IMR-90 (cell line): ENCODE results near the gene CYP46A1. TPM values are rescaled to one million over a fixed set of nuclear protein-coding genes. Genes with fewer than 3 reads are reported as not detected.

Experiments used
- ATAC-seq: fragments of 200-7000 bp; cut with Tn5 transposase; 2 replicates; pipeline ENCODE4 v1.9.1; 2020; ENCODE audit warnings: low read depth, mild to moderate bottlenecking, moderate library complexity
- BruUV-seq: library from RNA; stranded (reverse); fragments of 400-500 nt; replicated peaks from 2 replicates; lab custom pipeline; 2021; lab: Mats Ljungman, UMichigan
- CTCF ChIA-PET: fragments of 300-600 bp; formaldehyde crosslinking; extraction: SDS; loops from one replicate; lab custom pipeline; 2021; ENCODE audit warnings: antibody characterized with exemption; lab: Yijun Ruan, JAX
- POLR2A ChIA-PET: fragments of 300-600 bp; sonication (Branson Sonifier 250); formaldehyde crosslinking; loops from one replicate; lab custom pipeline; 2022; ENCODE audit warnings: antibody characterized with exemption; ENCODE audit not compliant: unreplicated experiment; lab: Charles Lee
- DNase-seq: peaks from one replicate; pipeline ENCODE4 v3.0.0; 2013
- H2AFZ ChIP-seq: replicated peaks from 2 replicates; pipeline ENCODE3; 2013; ENCODE audit warnings: low read length, mild to moderate bottlenecking; ENCODE audit not compliant: poor library complexity
- H2AK5ac ChIP-seq: 2 replicates; pipeline ENCODE4 v1.6.1; 2013; ENCODE audit warnings: low read depth, low read length, inconsistent platforms
- H2AK9ac ChIP-seq: replicated peaks from 2 replicates; pipeline ENCODE3; 2013; ENCODE audit warnings: mild to moderate bottlenecking, low read depth, low read length, moderate library complexity; ENCODE audit not compliant: poor library complexity
- H2BK120ac ChIP-seq: 2 replicates; pipeline ENCODE4 v1.6.1; 2013; ENCODE audit warnings: low read depth, low read length, inconsistent platforms
- H2BK15ac ChIP-seq: 3 replicates; pipeline ENCODE4 v1.6.1; 2013; ENCODE audit warnings: low read depth, low read length, inconsistent platforms
- H2BK20ac ChIP-seq: 2 replicates; pipeline ENCODE4 v1.6.1; 2013; ENCODE audit warnings: low read depth, mild to moderate bottlenecking, inconsistent platforms, low read length, moderate library complexity
- H2BK5ac ChIP-seq: 2 replicates; pipeline ENCODE4 v1.6.1; 2013; ENCODE audit warnings: mild to moderate bottlenecking, low read depth, low read length, inconsistent platforms; ENCODE audit not compliant: poor library complexity, severe bottlenecking
- H3K14ac ChIP-seq: replicated peaks from 2 replicates; pipeline ENCODE4 v1.6.1; 2013; ENCODE audit warnings: low read depth, low read length, inconsistent platforms
- H3K18ac ChIP-seq: 2 replicates; pipeline ENCODE4 v1.6.1; 2013; ENCODE audit warnings: low read depth, low read length, control low read depth
- H3K23ac ChIP-seq: 2 replicates; pipeline ENCODE4 v1.6.1; 2013; ENCODE audit warnings: low read depth, low read length, inconsistent platforms
- H3K27ac ChIP-seq: 2 replicates; pipeline ENCODE4 v1.5.1; 2013; ENCODE audit warnings: mild to moderate bottlenecking, control low read depth, low read length; ENCODE audit not compliant: insufficient read depth
- H3K27me3 ChIP-seq: 2 replicates; pipeline ENCODE4 v1.6.1; 2013; ENCODE audit warnings: low read length; ENCODE audit not compliant: control insufficient read depth, insufficient read depth
- H3K36me3 ChIP-seq: 2 replicates; pipeline ENCODE4 v1.6.1; 2013; ENCODE audit warnings: low read length, mixed read lengths; ENCODE audit not compliant: control insufficient read depth, insufficient read depth
- H3K4ac ChIP-seq: 2 replicates; pipeline ENCODE4 v1.6.1; 2013; ENCODE audit warnings: low read depth, low read length, inconsistent platforms
- H3K4me1 ChIP-seq: 2 replicates; pipeline ENCODE4 v1.6.1; 2013; ENCODE audit warnings: low read length, mixed read lengths; ENCODE audit not compliant: control insufficient read depth, insufficient read depth
- H3K4me2 ChIP-seq: 2 replicates; pipeline ENCODE4 v1.6.1; 2013; ENCODE audit warnings: low read depth, mild to moderate bottlenecking, control low read depth, low read length, moderate library complexity
- H3K4me3 ChIP-seq: 2 replicates; pipeline ENCODE4 v1.5.1; 2013; ENCODE audit warnings: low read depth, mild to moderate bottlenecking, control low read depth, low read length, moderate library complexity; ENCODE audit not compliant: insufficient read depth
- H3K56ac ChIP-seq: 2 replicates; pipeline ENCODE4 v1.6.1; 2013; ENCODE audit warnings: low read length, inconsistent platforms; ENCODE audit not compliant: insufficient read depth; ENCODE audit errors: extremely low read depth
- H3K79me1 ChIP-seq, 2 experiments: 2 replicates each; pipeline ENCODE4 v1.6.1; 2013; ENCODE audit warnings: low read length in 2 of 2, inconsistent platforms in 1 of 2, low read depth in 1 of 2
- H3K9ac ChIP-seq: 2 replicates; pipeline ENCODE4 v1.6.1; 2013; ENCODE audit warnings: low read depth, low read length, control low read depth
- H3K9me1 ChIP-seq: 2 replicates; pipeline ENCODE4 v1.6.1; 2013; ENCODE audit warnings: low read length, inconsistent platforms; ENCODE audit not compliant: insufficient read depth
- H3K9me3 ChIP-seq: 2 replicates; pipeline ENCODE4 v1.6.1; 2013; ENCODE audit warnings: low read length; ENCODE audit not compliant: control insufficient read depth, insufficient read depth
- H4K20me1 ChIP-seq: 2 replicates; pipeline ENCODE4 v1.6.1; 2013; ENCODE audit warnings: low read length, inconsistent platforms; ENCODE audit not compliant: insufficient read depth
- H4K5ac ChIP-seq: 2 replicates; pipeline ENCODE4 v1.6.1; 2013; ENCODE audit warnings: mild to moderate bottlenecking, low read depth, low read length, control low read depth
- H4K8ac ChIP-seq, 2 experiments: 2 replicates each; pipeline ENCODE4 v1.6.1; 2013; ENCODE audit warnings: low read depth in 2 of 2, low read length in 2 of 2, control low read depth in 1 of 2, inconsistent platforms in 1 of 2
- H4K91ac ChIP-seq: 2 replicates; pipeline ENCODE4 v1.6.1; 2013; ENCODE audit warnings: low read depth, low read length, inconsistent platforms; ENCODE audit not compliant: insufficient read depth
- BHLHE40 ChIP-seq: fragments of 150-350 bp; IDR thresholded peaks from 2 replicates; pipeline ENCODE4 v1.6.1; 2016; ENCODE audit warnings: mild to moderate bottlenecking, low read depth, low read length
- CEBPB ChIP-seq: IDR thresholded peaks from 2 replicates; pipeline ENCODE4 v1.6.1; 2012; ENCODE audit warnings: low read depth, low read length, improper control_type of control experiment
- CHD1 ChIP-seq: IDR thresholded peaks from 2 replicates; pipeline ENCODE4 v1.6.1; 2012; ENCODE audit warnings: low read depth, low read length, improper control_type of control experiment
- CTCF ChIP-seq: conservative IDR thresholded peaks from 2 replicates; pipeline ENCODE4 v1.5.1; 2012; ENCODE audit warnings: mild to moderate bottlenecking, low read depth, low read length, improper control_type of control experiment
- ELK1 ChIP-seq: fragments of 150-350 bp; IDR thresholded peaks from 2 replicates; pipeline ENCODE4 v1.6.1; 2016; ENCODE audit warnings: low read depth, mild to moderate bottlenecking, low read length, moderate library complexity, borderline replicate concordance
- FOS ChIP-seq: fragments of 150-350 bp; IDR thresholded peaks from 2 replicates; pipeline ENCODE4 v1.6.1; 2016; ENCODE audit warnings: low read depth, low read length
- MAFK ChIP-seq: IDR thresholded peaks from 2 replicates; pipeline ENCODE4 v1.6.1; 2012; ENCODE audit warnings: low read depth, low read length, improper control_type of control experiment
- MAZ ChIP-seq: IDR thresholded peaks from 2 replicates; pipeline ENCODE4 v1.6.1; 2012; ENCODE audit warnings: low read depth, mild to moderate bottlenecking, low read length, improper control_type of control experiment, moderate library complexity, borderline replicate concordance
- MXI1 ChIP-seq: IDR thresholded peaks from 2 replicates; pipeline ENCODE4 v1.6.1; 2012; ENCODE audit warnings: low read depth, mild to moderate bottlenecking, low read length, moderate library complexity, borderline replicate concordance
- NFE2L2 ChIP-seq: fragments of 150-350 bp; IDR thresholded peaks from 2 replicates; pipeline ENCODE4 v1.6.1; 2016; ENCODE audit warnings: low read depth, mild to moderate bottlenecking, low read length
- POLR2A ChIP-seq: IDR thresholded peaks from 2 replicates; pipeline ENCODE4 v1.6.1; 2012; ENCODE audit warnings: mild to moderate bottlenecking, low read depth, low read length
- RAD21 ChIP-seq: IDR thresholded peaks from 2 replicates; pipeline ENCODE4 v1.6.1; 2012; ENCODE audit warnings: low read length, improper control_type of control experiment
- RCOR1 ChIP-seq: IDR thresholded peaks from 2 replicates; pipeline ENCODE4 v1.6.1; 2012; ENCODE audit warnings: mild to moderate bottlenecking, low read length, improper control_type of control experiment; ENCODE audit not compliant: insufficient replicate concordance
- RFX5 ChIP-seq: IDR thresholded peaks from 2 replicates; pipeline ENCODE4 v1.8.0; 2012; ENCODE audit warnings: low read depth, mild to moderate bottlenecking, low read length, moderate library complexity
- SMC3 ChIP-seq: fragments of 150-350 bp; IDR thresholded peaks from 2 replicates; pipeline ENCODE4 v1.6.1; 2016; ENCODE audit warnings: low read depth, mild to moderate bottlenecking, antibody characterized with exemption, low read length, moderate library complexity
- USF2 ChIP-seq: fragments of 150-350 bp; IDR thresholded peaks from 2 replicates; pipeline ENCODE4 v1.6.1; 2017; ENCODE audit warnings: mild to moderate bottlenecking, antibody characterized with exemption, low read length, low read depth
- WGBS, 2 experiments: methylation state at CpG; one replicate each; pipeline versions ENCODE4 v1.1.5 to v1.1.7; 2013; ENCODE audit warnings: missing lambda C conversion rate in 2 of 2; ENCODE audit not compliant: insufficient read length in 1 of 2; ENCODE audit errors: extremely low coverage in 2 of 2; 5-methylcytosine and 5-hydroxymethylcytosine counted together
- dilution Hi-C: fragments of 300-500 bp; cut with HindIII; formaldehyde crosslinking; loops from one replicate; pipeline ENCODE4 v1.14.3; 2018; ENCODE audit warnings: low sequenced_read_pairs; ENCODE audit not compliant: unreplicated experiment
- in situ Hi-C: fragments of 300-500 bp; cut with MboI; formaldehyde crosslinking; loops from 3 replicates; pipeline ENCODE4 v1.14.3; 2019; ENCODE audit warnings: low sequenced_read_pairs, inconsistent platforms, mixed read lengths
- intact Hi-C: fragments of 100-400 bp; cut with micrococcal nuclease; formaldehyde crosslinking; loops from 2 replicates; pipeline ENCODE4 v1.10.0; 2022
- polyA plus RNA-seq, 3 experiments: library from polyadenylated mRNA; depleted of rRNA; stranded (reverse); fragments of >200 nt; gene quantifications; 2 replicates each; pipeline ENCODE4 v1.2.3, GENCODE V29; 2012; ENCODE audit warnings: low replicate concordance in 1 of 3
- total RNA-seq: library from RNA; depleted of rRNA; stranded (reverse); fragments of >200 nt; gene quantifications from 2 replicates; pipeline ENCODE4 v1.2.3, GENCODE V29; 2012

The CYP46A1 gene
- total and polyA plus RNA-seq, 2 of the 4 experiments (the other 2 are of a cell fraction), result 0.18 to 0.31 TPM

- Histone ChIP-seq H3K9ac (no peak overlapping the region), H2AFZ (peak overlapping the region; percentile 21), H2BK15ac (no peak overlapping the region), H3K56ac (no peak overlapping the region), H2AK9ac (no peak overlapping the region), H2BK5ac (no peak overlapping the region), H3K14ac (no peak overlapping the region), H3K27ac (no peak overlapping the region), H3K18ac (no peak overlapping the region), H4K5ac (no peak overlapping the region), H3K4me3 (no peak overlapping the region), H2BK120ac (no peak overlapping the region), H4K20me1 (no peaks in the 10 kb centered on the region), H3K27me3 (peaks cover 8% of the 10 kb centered on the region; the same call in 1 of the 2 replicates), H3K9me3 (no peaks in the 10 kb centered on the region), H3K9me1 (no peaks in the 10 kb centered on the region), H3K4me1 (peaks cover 3% of the 10 kb centered on the region; the same call in 1 of the 2 replicates), H3K23ac (no peak overlapping the region), H3K79me1 (no peaks in the 10 kb centered on the region), H2BK20ac (no peak overlapping the region), H3K36me3 (no peaks in the 10 kb centered on the region), H3K4me2 (no peak overlapping the region), H2AK5ac (peak overlapping the region; percentile 15; the same call in 1 of the 2 replicates), H4K8ac (no peak overlapping the region), H4K91ac (no peak overlapping the region), H3K4ac (no peak overlapping the region)
- ATAC-seq, result no peak
- dilution Hi-C loops (no loop called here), in situ Hi-C loops (no loop called here), intact Hi-C loops (no loop called here)
- WGBS, 2 experiments, result 68% methylated on average over 9 of the region's 16 CpGs; no CpG with 5 or more reads in 1 of the 2 experiments
- CTCF ChIA-PET, result no interaction called here
- TF ChIP-seq RFX5 (no peak), FOS (no peak), USF2 (no peak), POLR2A (no peak), CTCF (no peak), CEBPB (no peak), CHD1 (no peak), MAZ (no peak), RAD21 (no peak), SMC3 (no peak), NFE2L2 (no peak), RCOR1 (no peak), MAFK (no peak), MXI1 (no peak), ELK1 (no peak), BHLHE40 (no peak)
- no TSS peak for BruUV-seq
- no peak for DNase-seq
- POLR2A ChIA-PET, result no interaction called here
These were observed 44.3 kb downstream of the CYP46A1 start for GRCh38 chr14:99728231-99728920.
